Fibroblast of lung (primary cell): ENCODE data around the gene PTPN5. TPM values are rescaled to one million over a fixed set of nuclear protein-coding genes. Genes with fewer than 3 reads are reported as not detected.
A peak's percentile ranks its signal among the peaks of the same experiment; 100 is the strongest.

ENCODE experiments used
- DNase-seq, 2 donors: peaks; one replicate each; pipeline versions ENCODE4 v3.0.0 to v3.0.0-alpha.2; 2010; ENCODE audit warnings: low read depth in 2 of 2
- H2AFZ ChIP-seq: 2 replicates; pipeline ENCODE4 v1.5.1; 2012; ENCODE audit warnings: low read length, control low read depth, inconsistent platforms
- H3K27ac ChIP-seq: 2 replicates; pipeline ENCODE4 v1.5.1; 2011; ENCODE audit warnings: low read length, control low read depth; ENCODE audit not compliant: insufficient read depth
- H3K27me3 ChIP-seq: 2 replicates; pipeline ENCODE4 v1.5.1; 2011; ENCODE audit warnings: mild to moderate bottlenecking, low read length; ENCODE audit not compliant: control insufficient read depth, insufficient read depth
- H3K36me3 ChIP-seq: 2 replicates; pipeline ENCODE4 v1.5.1; 2011; ENCODE audit warnings: low read length; ENCODE audit not compliant: control insufficient read depth, insufficient read depth
- H3K4me1 ChIP-seq: 2 replicates; pipeline ENCODE4 v1.5.1; 2011; ENCODE audit warnings: low read length; ENCODE audit not compliant: control insufficient read depth, insufficient read depth; ENCODE audit errors: extremely low read depth
- H3K4me2 ChIP-seq: 2 replicates; pipeline ENCODE4 v1.5.1; 2011; ENCODE audit warnings: low read length, control low read depth; ENCODE audit not compliant: insufficient read depth; ENCODE audit errors: extremely low read depth
- H3K4me3 ChIP-seq, 4 experiments: fragments of 200-600 bp in 1 of 4; sonication (generic) in 1 of 4; replicated peaks in 1 of 4; 2 replicates each; pipeline ENCODE4 v1.5.1; 2011 to 2016; ENCODE audit warnings: low read length in 4 of 4, low read depth in 3 of 4, mild to moderate bottlenecking in 3 of 4, control low read depth in 2 of 4, inconsistent platforms in 1 of 4, mixed read lengths in 1 of 4; ENCODE audit not compliant: insufficient read depth in 1 of 4; ENCODE audit errors: control extremely low read depth in 1 of 4
- H3K79me2 ChIP-seq: 2 replicates; pipeline ENCODE4 v1.5.1; 2012; ENCODE audit warnings: mild to moderate bottlenecking, low read length, inconsistent platforms; ENCODE audit not compliant: control insufficient read depth, insufficient read depth
- H3K9ac ChIP-seq: 2 replicates; pipeline ENCODE4 v1.5.1; 2011; ENCODE audit warnings: mild to moderate bottlenecking, low read length, control low read depth; ENCODE audit not compliant: insufficient read depth
- H3K9me3 ChIP-seq: 2 replicates; pipeline ENCODE4 v1.5.1; 2012; ENCODE audit warnings: low read depth, low read length; ENCODE audit not compliant: control insufficient read depth, insufficient read depth
- H4K20me1 ChIP-seq: 2 replicates; pipeline ENCODE4 v1.5.1; 2011; ENCODE audit warnings: low read length; ENCODE audit not compliant: control insufficient read depth, insufficient read depth; ENCODE audit errors: extremely low read depth
- EZH2 ChIP-seq: IDR thresholded peaks from 2 replicates; pipeline ENCODE4 v1.5.1; 2012; ENCODE audit warnings: low read length, control low read depth, mild to moderate bottlenecking; ENCODE audit errors: missing control alignments
- polyA plus RNA-seq, 2 donors: library from polyadenylated mRNA; depleted of rRNA in 1 of 2; stranded (reverse) in 1 of 2; unstranded in 1 of 2; fragments of >200 nt; gene quantifications; 2 replicates each; pipeline ENCODE4 v1.2.1, GENCODE V29; 2011 to 2012; ENCODE audit warnings: missing spikeins in 1 of 2
- total RNA-seq: library from RNA; depleted of rRNA; stranded (reverse); fragments of >200 nt; gene quantifications from 2 replicates; pipeline ENCODE4 v1.2.1, GENCODE V29; 2014
- TF ChIP-seq, protein P1 (sequence below), 2 donors: IDR thresholded peaks in 1 of 2; conservative IDR thresholded peaks in 1 of 2; 1 replicate in 1 of 2; 2 replicates in 1 of 2; pipeline ENCODE4 v1.5.1; 2011 to 2012; ENCODE audit warnings: low read length in 2 of 2, control low read depth in 1 of 2, inconsistent platforms in 1 of 2, low read depth in 1 of 2, mild to moderate bottlenecking in 1 of 2

Gene PTPN5
- total and polyA plus RNA-seq, 2 donors (not counting 1 experiment from before 2014, with no cell fraction given), result not detected

DNA sequence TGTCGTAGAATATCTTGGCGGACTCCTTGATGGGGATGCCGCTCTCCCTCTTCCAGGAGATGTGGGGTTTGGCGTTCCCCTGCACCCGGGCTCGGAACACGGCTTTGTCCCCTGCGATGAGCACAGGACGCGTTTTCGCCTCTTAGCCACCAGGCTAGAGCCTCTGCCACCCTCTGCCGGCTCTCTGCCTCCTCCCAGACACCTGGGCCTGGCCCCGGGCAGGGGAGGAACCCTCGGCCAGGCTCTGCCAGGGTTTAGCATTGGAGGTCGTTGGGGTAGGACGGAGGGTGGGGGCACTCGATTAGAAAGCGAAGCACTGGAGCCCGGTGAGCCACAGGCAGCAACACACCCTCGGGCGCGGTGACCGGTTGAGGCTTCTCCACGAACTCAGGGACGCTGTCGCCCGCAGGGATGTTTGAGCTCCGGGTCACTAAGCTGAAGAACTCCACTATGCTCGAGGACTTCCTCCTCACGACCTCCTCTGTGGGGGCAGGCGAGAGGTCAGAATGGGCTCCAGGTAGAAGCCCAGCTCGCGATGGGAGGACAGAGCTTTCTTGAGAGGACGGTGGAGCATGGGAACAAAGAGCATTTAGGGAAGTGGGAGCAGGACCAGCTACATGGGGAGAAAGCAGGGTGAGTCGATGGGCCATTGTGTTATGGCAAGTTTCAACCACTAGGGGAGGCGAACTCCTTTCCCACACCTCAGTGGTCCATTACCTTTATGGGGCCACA, 69.9 kb downstream of the PTPN5 start:
- peak overlapping the region; percentile 89 for H3K4me2 ChIP-seq
- no peaks in the 10 kb centered on the region for H3K9me3 ChIP-seq
- peak overlapping the region; percentile 44 to 66 (median 54) for H3K4me3 ChIP-seq
- TF ChIP-seq, protein P1, sequence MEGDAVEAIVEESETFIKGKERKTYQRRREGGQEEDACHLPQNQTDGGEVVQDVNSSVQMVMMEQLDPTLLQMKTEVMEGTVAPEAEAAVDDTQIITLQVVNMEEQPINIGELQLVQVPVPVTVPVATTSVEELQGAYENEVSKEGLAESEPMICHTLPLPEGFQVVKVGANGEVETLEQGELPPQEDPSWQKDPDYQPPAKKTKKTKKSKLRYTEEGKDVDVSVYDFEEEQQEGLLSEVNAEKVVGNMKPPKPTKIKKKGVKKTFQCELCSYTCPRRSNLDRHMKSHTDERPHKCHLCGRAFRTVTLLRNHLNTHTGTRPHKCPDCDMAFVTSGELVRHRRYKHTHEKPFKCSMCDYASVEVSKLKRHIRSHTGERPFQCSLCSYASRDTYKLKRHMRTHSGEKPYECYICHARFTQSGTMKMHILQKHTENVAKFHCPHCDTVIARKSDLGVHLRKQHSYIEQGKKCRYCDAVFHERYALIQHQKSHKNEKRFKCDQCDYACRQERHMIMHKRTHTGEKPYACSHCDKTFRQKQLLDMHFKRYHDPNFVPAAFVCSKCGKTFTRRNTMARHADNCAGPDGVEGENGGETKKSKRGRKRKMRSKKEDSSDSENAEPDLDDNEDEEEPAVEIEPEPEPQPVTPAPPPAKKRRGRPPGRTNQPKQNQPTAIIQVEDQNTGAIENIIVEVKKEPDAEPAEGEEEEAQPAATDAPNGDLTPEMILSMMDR (conservative IDR thresholded peaks at IDR 0.05 in 1 of 2, IDR thresholded peaks at IDR 0.05 in 1 of 2; ENCODE audit: low read depth in 1 of 2, low read length in 2 of 2), result peak; percentile 70 to 81
- no peak for TF ChIP-seq EZH2
- H3K4me1 ChIP-seq, result peaks cover 3% of the 10 kb centered on the region
- no peaks in the 10 kb centered on the region for H3K79me2 ChIP-seq
- H3K27me3 ChIP-seq, result peaks cover 4% of the 10 kb centered on the region
- DNase-seq, result peak; percentile 40 to 44
- H2AFZ ChIP-seq, result peak overlapping the region; percentile 79
- no peaks in the 10 kb centered on the region for H4K20me1 ChIP-seq
- no peak overlapping the region for H3K27ac ChIP-seq
- H3K36me3 ChIP-seq, result no peaks in the 10 kb centered on the region
- no peak overlapping the region for H3K9ac ChIP-seq

DNA sequence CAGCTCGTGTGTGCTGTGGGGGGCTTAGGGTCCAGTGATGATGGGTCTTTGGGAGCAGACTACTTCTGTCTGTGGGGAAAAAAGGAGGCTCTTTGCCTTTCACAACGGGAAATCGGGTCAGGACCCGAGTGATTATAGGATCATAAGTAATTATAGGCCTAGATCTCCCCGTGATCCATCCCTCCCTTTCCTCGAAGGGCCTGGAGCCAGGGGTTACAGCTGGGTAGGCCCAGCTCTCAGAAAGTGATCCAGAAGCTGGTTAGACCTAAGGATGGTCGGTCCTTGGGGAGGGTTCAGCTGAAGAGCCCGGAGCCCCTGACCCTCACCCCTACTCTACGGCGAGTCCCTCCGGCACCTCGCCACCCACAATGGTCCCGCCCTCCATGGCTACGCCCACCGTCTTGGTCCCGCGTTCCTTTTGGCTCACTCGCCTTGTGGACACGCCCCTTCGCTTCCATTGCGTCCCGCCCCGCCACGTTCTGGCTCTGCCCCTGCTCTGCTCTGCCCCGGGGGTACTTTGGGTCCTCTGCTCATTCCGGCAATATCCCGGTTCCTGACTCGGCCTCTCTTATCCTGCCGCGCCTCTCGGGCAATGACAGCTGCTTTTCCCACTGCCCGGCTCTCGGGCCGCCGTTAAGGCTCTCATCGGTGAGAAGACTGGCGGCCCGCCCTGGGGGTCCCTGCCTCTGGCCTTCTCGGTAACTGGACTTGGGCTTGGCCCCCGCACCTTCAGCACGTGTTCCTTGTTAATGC, 70.6 kb downstream of the PTPN5 start:
- DNase-seq, result peak; percentile 57 to 64
- H3K9me3 ChIP-seq, result no peaks in the 10 kb centered on the region
- peak overlapping the region; percentile 89 for H3K4me2 ChIP-seq
- no peak overlapping the region for H3K9ac ChIP-seq
- peaks cover 3% of the 10 kb centered on the region for H3K4me1 ChIP-seq
- H2AFZ ChIP-seq, result peak overlapping the region; percentile 79
- H3K27ac ChIP-seq, result no peak overlapping the region
- peak overlapping the region; percentile 44 to 66 (median 54) for H3K4me3 ChIP-seq
- TF ChIP-seq EZH2, result no peak
- H3K36me3 ChIP-seq, result no peaks in the 10 kb centered on the region
- H4K20me1 ChIP-seq, result no peaks in the 10 kb centered on the region
- H3K27me3 ChIP-seq, result peaks cover 7% of the 10 kb centered on the region
- H3K79me2 ChIP-seq, result no peaks in the 10 kb centered on the region

DNA sequence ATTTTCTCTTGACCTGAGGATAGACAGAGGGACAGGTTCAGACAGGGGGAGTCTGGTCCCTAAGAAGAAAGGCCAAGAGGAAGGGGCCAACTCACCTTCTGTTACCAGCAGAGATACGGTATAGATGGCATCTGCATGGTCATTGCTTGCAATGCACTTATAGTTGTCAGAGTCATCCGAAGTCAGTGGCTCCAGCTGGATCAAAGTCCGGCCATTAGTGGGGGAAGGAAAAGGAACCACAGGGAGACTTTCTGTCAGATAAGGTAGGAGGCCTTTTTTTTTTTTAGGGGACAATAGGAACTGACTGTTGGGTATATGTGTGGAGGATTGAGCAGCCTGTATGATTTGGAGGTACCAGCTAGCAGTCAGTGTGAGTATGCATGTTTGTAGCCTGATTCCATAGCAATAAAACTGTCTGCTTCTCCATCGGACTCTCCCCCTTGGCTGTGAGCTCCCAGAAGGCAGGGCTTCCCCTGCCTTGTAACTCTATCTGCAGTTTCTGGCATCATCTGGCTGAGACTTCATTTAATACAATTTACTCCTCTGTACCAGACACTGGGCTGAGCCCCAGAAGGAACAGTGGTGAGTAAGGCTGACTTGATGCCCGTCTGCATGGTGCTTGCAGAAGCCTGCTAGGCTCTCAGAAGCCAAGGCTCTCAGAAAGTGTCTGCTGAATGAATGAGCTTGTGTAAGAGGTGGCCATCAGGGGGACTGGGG, 71.3 kb downstream of the PTPN5 start:
- Histone ChIP-seq H3K36me3 (no peaks in the 10 kb centered on the region), H3K4me2 (peak overlapping the region; percentile 89), H3K79me2 (no peaks in the 10 kb centered on the region), H3K4me1 (peaks cover 3% of the 10 kb centered on the region), H3K9ac (no peak overlapping the region), H3K4me3 (peak overlapping the region in 1 of 4 experiments; percentile 63), H2AFZ (no peak overlapping the region), H3K27ac (no peak overlapping the region), H3K27me3 (peaks cover 7% of the 10 kb centered on the region), H3K9me3 (no peaks in the 10 kb centered on the region), H4K20me1 (no peaks in the 10 kb centered on the region)
- no peak for TF ChIP-seq EZH2
- TF ChIP-seq, protein P1 (conservative IDR thresholded peaks at IDR 0.05 in 1 of 2, IDR thresholded peaks at IDR 0.05 in 1 of 2; ENCODE audit: low read depth in 1 of 2, low read length in 2 of 2), result no peak
- DNase-seq, result peak in 1 of 2 donors; percentile 7
